Renal cortex interstitium (tissue), 3 donors: ENCODE measurements around the gene PPM1M. TPM values are rescaled to one million over a fixed set of nuclear protein-coding genes. Genes with fewer than 3 reads are reported as not detected.

Experiments
- polyA plus RNA-seq, 3 donors: library from polyadenylated mRNA; unstranded; fragments of 120-200 nt; gene quantifications; one replicate each; pipeline ENCODE4 v1.2.1, GENCODE V29; 2013; ENCODE audit not compliant: insufficient read length in 3 of 3

PPM1M gene
- polyA plus RNA-seq, 3 donors: 17.9 to 20.4 (median 18.2) TPM

Other genes starting within 250 kb of the PPM1M start
- 1,000 to 10,000 TPM; 1,559 to 1,800 (median 1,682) TPM for gene RPL29, start 249.9 kb upstream of the PPM1M start, polyA plus RNA-seq
- gene DUSP7, start 189.2 kb upstream of the PPM1M start, polyA plus RNA-seq: 10 to 100 TPM; 14.8 to 19.0 (median 16.2) TPM
- gene POC1A, start 91.3 kb upstream of the PPM1M start, polyA plus RNA-seq: 10 to 100 TPM in 1 of 3 donors, 1 to 10 TPM in 2; 7.0 to 10.6 (median 8.5) TPM
- gene ALAS1, start 47.6 kb upstream of the PPM1M start, polyA plus RNA-seq: 10 to 100 TPM; 46.4 to 49.2 (median 47.6) TPM
- gene TLR9, start 20.1 kb upstream of the PPM1M start, polyA plus RNA-seq: under 1 TPM; 0.09 to 0.27 (median 0.17) TPM
- 10 to 100 TPM; 24.0 to 37.9 (median 30.0) TPM for gene TWF2, start 6.6 kb upstream of the PPM1M start, polyA plus RNA-seq
- gene WDR82, start 32.9 kb downstream of the PPM1M start, polyA plus RNA-seq: 100 to 1,000 TPM in 2 of 3 donors, 10 to 100 TPM in 1; 88.4 to 112 (median 110) TPM
- 10 to 100 TPM; 26.2 to 49.4 (median 41.2) TPM for gene GLYCTK, start 42.1 kb downstream of the PPM1M start, polyA plus RNA-seq
- gene DNAH1, start 70.6 kb downstream of the PPM1M start, polyA plus RNA-seq: 10 to 100 TPM; 10.0 to 13.9 (median 10.3) TPM
- 10 to 100 TPM; 84.5 to 92.5 (median 89.8) TPM for gene BAP1, start 164.2 kb downstream of the PPM1M start, polyA plus RNA-seq
- gene PHF7, start 164.9 kb downstream of the PPM1M start, polyA plus RNA-seq: 10 to 100 TPM in 2 of 3 donors, 1 to 10 TPM in 1; 8.1 to 14.1 (median 10.4) TPM
- 10 to 100 TPM; 23.5 to 32.7 (median 24.5) TPM for gene SEMA3G, start 199.3 kb downstream of the PPM1M start, polyA plus RNA-seq
- gene TNNC1, start 208.3 kb downstream of the PPM1M start, polyA plus RNA-seq: 1 to 10 TPM; 6.1 to 7.2 (median 6.5) TPM
- 100 to 1,000 TPM in 2 of 3 donors, 10 to 100 TPM in 1; 99.3 to 150 (median 115) TPM for gene NISCH, start 209.8 kb downstream of the PPM1M start, polyA plus RNA-seq
- 10 to 100 TPM; 33.9 to 45.5 (median 44.6) TPM for gene STAB1, start 249.6 kb downstream of the PPM1M start, polyA plus RNA-seq